Measurements from ENCODE around the gene PINK1.

PINK1 gene

DNA sequence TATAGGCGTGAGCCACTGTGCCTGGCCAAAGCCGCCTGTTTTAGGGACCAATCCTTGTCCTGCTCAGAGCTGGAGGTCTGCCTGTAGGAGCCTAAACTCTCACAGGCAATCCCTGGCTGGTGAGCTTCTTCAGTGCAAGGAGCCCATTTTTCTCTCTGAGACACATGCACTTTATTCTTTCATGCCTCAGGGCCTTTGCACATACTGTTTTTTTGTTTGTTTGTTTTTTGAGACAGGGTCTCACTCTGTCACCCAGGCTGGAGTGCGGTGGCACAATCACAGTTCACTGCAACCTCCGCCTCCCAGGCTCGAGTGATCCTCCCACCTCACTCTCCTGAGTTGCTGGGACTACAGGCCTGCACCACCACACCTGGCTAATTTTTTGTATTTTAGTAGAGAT, 21.6 kb upstream of the PINK1 start:
- no peak for DNase-seq

GRCh38 chr1:20612221-20612746, 21.0 kb upstream of the PINK1 start:
- no peak for DNase-seq

GRCh38 chr1:20614131-20614579, 19.1 kb upstream of the PINK1 start:
- DNase-seq = no peak

GRCh38 chr1:20615946-20616846, 17.1 kb upstream of the PINK1 start:
- no peak for DNase-seq

DNA sequence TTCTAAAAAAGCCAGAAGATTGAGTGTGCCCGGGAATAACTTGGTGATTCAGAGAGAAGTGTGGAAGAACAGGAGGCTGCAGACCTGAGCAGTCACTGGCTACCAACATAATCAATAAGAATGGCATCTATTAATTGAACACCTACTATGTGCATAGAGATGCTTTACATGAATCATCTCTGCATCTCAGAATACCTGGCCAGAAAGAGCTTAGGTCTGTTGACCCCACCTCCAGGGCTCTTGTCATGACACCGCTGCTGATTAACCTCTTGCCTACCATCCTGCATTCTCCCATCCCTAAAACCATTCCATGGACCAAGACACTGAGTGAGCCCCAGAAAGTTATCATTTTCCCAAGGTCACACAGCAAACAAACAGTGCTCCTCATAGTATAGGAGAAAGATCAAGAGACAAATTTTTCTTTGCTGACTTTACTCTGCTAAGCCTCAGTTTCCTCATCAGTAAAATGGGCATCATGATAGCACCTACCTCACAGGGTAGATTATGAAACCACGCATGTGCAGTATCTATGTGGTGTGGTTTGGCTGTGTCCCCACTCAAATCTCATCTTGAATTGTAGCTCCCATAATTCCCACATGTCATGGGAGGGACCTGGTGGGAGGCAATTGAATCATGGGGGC, 16.3 kb upstream of the PINK1 start:
- DNase-seq = no peak

DNA sequence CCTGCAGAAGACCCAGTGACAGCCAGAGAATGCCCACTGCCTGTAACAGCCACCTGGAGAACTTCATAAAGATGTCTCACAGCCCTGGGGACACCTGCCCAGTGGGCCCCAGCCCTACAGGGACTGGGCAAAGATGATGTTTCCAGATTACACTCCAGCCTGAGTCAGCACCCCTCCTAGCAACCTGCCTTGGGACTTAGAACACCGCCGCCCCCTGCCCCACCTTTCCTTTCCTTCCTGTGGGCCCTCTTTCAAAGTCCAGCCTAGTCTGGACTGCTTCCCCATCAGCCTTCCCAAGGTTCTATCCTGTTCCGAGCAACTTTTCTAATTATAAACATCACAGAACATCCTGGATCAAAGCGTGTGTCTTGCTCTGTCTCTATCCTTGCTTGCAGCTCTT, 14.7 kb upstream of the PINK1 start:
- no peak for DNase-seq

DNA sequence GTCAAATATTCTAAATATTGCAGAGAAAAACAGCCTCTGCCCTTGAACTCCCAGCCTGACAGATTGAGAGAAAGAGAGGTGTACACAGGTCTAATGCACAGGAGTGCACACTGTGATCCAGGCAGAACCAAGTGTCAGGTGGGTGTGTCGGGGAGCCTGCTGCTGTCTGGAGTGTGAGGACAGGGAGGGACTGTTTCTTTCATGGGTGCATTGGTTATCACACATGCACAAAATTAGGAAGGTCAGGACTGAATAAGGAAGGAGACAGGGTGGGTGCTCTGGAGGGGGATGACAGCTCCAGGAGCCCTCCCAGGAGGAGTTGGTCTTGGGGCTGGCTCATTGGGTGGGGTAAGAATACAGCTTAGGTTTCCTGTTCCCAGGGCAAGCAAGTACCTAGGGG, 13.3 kb upstream of the PINK1 start:
- DNase-seq = no peak

DNA sequence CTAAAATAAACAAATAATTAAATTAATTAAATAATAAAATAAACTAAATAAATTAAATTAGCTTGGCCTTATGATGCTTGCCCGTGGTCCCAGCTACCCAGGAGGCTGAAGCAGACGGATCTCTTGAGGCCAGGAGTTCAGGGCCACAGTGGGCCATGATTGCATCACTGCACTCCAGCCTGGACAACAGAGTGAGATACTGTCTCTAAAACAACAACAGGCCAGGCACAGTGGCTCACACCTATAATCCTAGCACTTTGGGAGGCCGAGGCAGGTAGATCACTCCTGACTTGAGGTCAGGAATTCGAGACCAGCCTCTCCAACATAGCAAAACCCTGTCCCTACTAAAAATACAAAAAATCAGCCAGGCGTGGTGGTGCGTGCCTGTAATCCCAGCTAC, 12.2 kb upstream of the PINK1 start:
- DNase-seq = no peak

GRCh38 chr1:20624709-20625108, 8.5 kb upstream of the PINK1 start:
- DNase-seq = no peak

- DNase-seq = no peak
Measured at GRCh38 chr1:20625176-20626097, 7.8 kb upstream of the PINK1 start.

DNA sequence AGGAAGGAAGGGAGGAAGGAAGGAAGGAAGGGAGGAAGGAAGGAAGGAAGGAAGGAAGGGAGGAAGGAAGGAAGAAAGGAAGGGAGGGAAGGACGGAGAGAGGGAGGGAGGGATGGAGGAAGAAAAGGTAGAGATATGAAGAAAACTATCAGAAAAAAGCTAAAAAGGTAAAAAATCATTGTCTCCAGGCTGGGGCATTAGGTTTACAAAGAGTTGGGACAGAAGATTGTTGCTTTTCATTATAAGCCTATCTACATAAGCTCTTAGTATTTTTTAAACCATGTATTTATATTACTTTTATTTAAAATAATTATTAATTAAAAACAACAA, 7.2 kb upstream of the PINK1 start:
- no peak for DNase-seq

DNA sequence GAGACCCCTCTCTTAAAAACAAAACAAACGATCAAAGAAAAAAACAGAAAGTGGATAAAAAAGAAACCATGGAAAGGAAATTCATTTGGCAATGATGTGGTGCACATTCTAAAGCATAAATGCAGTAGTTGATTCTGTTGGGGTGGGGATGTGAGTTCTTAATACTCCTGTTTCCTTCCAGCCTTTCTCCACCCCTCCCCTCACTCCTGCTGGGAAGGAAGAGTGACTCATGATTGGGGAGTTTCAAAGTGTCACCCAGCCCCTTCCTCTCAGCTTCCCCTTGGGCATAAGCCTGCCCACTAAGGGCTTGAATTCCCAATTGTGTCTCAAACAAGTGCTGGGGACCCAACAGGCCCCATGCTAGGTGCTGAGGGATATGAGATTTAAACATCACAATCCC, 6.7 kb upstream of the PINK1 start:
- no peak for DNase-seq

- no peak for DNase-seq
Measured at GRCh38 chr1:20630729-20631128, 2.5 kb upstream of the PINK1 start.

DNA sequence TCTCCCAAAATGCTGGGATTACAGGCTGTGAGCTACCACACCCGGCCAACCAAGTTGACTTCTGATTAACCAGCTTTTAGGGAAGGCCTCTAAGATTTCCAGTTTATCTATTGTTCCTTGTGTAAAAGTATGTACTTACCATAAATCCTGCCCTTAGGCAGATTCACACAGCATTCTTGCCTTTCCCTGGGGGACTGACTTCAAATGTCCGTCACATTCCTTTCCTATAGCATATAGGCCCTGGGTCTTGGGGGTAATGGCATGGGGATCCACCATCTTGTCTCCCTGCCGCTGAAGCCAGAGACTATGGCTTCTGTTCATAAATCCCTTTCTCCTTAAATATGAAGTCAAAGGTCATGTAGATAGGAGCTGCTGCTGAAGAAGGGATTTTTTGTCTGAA, 872 bp upstream of the PINK1 start:
- DNase-seq = no peak

GRCh38 chr1:20634065-20634593, 871 bp downstream of the PINK1 start:
- DNase-seq = peak; percentile 21

DNA sequence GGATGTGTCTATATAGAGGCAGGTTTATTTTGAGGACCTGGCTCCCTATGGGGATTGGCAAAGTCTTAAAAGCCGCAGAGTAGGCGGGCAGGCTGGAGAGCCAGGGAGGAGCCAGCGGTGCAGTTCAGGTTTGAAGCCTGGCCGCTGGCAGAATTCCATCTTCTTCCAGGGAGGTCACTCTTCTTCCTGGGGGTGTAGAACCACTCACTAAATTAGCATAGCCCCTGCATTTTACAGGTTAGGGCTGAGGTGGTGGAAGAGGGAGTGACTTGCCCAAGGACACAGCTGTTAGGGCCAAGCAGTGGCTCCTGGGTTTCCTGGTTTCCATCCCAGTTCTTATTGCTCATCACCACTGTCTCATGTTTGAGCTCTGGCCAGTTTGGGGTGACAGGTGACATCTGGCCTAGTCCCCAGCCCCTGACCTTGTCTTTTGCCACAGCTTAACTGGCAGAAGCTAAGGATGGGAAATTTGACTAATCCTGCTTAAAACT, 1.4 kb downstream of the PINK1 start:
- DNase-seq = no peak

DNA sequence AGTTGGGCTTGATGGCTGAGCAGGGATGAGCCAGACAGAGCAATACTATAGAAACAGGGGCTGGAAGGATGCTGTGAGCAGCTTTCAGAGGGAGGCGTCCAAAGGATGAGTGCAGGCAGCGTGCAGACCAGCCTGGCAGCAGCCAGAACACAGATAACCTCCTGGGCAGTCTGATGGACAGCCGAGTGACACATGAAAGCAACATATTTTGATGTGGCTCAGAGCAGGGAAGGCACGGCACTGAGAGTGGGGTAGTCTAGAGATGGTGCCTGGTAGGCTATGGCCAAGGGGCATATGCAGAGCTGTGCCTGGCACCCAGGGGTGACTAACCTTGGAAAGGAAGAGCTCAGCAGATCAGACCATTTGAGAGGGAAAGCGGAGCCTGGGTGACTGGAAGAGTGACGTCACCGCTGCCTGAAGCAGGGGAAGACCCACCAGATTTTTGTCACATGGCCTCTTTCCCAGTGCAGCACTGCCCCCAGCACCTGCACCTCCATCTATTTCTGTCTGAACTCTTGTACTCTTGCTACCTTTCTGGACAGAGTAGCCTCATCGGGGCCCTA, 3.6 kb downstream of the PINK1 start:
- no peak for DNase-seq

DNA sequence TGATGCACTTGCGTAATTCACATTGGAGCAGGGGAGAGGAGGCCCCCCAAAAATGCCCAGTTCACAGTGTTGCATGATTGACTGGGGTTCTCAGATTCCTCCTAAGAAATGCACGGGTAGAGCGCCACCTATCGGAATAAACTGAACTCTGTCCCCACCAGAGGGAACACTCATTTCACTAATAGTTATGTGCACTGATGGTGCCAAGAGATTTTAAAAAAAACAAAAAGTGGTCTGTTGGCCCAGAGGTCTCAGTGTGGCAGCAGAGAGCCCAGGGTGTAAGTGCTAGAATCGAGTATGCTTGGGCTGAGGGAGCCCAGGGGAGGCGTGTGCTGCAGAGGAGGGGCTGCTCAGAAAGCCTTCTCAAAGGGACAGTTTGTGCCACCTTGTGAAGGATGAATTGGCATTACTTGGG, 6.9 kb downstream of the PINK1 start:
- peak; percentile 60 for DNase-seq

DNA sequence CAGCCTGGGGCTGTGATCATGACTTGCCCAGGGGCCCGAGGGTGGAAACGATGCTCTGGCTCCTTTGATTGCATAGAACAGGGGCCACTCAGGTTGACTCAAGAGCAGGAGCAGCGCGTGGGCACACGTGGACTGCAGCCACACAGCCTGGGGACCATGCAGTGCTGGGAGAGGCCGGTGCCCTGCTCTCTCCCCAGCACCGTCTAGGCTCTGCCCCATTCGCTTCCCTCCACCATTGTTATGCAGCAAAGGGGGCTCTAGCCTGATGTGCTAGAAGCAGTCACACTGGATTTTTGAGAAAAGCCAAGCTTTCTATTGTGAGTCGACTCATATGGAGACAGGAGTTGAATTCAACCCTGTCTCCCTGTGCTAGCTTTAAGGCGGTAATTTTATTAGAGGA, 8.7 kb downstream of the PINK1 start:
- DNase-seq = no peak

DNA sequence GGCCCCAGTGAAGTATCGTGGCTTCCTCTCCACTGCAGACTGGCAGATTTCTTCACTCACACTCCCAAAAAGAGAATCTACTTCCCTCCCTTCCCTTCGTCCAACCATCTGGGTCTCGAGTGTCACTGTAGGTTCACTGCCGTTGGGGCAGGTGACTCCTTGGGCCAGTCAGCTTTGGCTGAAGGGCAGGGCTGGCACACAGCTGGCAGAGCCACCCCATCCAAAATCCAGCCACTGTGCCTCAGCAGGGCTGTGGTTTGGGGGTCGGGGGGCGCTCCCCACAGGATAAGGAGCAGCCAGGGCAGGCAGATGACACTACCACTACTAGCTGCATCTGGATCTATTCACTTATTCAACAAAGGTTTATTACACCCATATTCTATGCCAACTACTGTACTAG, 9.8 kb downstream of the PINK1 start:
- DNase-seq = no peak

DNA sequence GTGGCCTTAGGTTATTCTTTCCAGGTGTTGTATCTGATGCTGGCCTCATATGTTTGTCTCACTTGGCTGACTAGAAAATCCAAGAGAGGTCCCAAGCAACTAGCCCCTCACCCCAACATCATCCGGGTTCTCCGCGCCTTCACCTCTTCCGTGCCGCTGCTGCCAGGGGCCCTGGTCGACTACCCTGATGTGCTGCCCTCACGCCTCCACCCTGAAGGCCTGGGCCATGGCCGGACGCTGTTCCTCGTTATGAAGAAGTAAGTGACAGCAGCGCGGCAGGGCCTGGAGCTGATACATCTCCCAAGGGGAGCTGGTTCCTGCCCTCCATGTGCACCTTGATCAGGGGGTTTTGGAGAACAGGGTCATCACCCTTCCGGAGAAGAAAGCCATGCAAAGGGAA, 11.2 kb downstream of the PINK1 start:
- DNase-seq = no peak

DNA sequence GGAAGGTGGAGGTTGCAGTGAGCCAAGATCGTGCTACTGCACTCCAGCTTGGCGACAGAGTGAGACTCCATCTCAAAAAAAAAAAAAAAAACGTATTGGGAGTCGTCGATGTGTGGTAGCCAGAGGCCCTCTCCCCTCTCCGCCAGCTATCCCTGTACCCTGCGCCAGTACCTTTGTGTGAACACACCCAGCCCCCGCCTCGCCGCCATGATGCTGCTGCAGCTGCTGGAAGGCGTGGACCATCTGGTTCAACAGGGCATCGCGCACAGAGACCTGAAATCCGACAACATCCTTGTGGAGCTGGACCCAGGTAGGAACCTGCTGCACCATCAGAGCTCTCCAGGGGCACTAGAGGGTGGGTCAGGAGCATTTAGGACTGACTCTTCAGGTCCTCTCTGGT, 12.2 kb downstream of the PINK1 start:
- no peak for DNase-seq
